CD4-positive, alpha-beta T cell treated with Interleukin-15 for 4 hours (primary cell): ENCODE measurements around the gene USP40.

Source experiments
- DNase-seq: peaks from one replicate; pipeline ENCODE4 v3.0.0-alpha.2; 2020; ENCODE audit warnings: low spot score

Gene USP40

GRCh38 chr2:233474308-233475160, 92.0 kb downstream of the USP40 start:
- no peak for DNase-seq

- DNase-seq: no peak
Measured at GRCh38 chr2:233473878-233474277, 92.7 kb downstream of the USP40 start.

GRCh38 chr2:233473386-233473791, 93.2 kb downstream of the USP40 start:
- no peak for DNase-seq

GRCh38 chr2:233471291-233472035, 95.1 kb downstream of the USP40 start:
- no peak for DNase-seq

- no peak for DNase-seq
Measured at GRCh38 chr2:233470839-233471238, 95.7 kb downstream of the USP40 start.

GRCh38 chr2:233470011-233470687, 96.4 kb downstream of the USP40 start:
- no peak for DNase-seq

- DNase-seq: no peak
Measured at GRCh38 chr2:233469261-233470010, 97.1 kb downstream of the USP40 start.

GRCh38 chr2:233468741-233469110, 97.9 kb downstream of the USP40 start:
- DNase-seq: no peak

GRCh38 chr2:233468047-233468740, 98.4 kb downstream of the USP40 start:
- no peak for DNase-seq

- DNase-seq: no peak
Measured at GRCh38 chr2:233466991-233467603, 99.5 kb downstream of the USP40 start.

GRCh38 chr2:233464531-233465240, 101.9 kb downstream of the USP40 start:
- DNase-seq: no peak

GRCh38 chr2:233464056-233464455, 102.5 kb downstream of the USP40 start:
- DNase-seq: no peak

- DNase-seq: no peak
Measured at GRCh38 chr2:233463586-233463985, 103.0 kb downstream of the USP40 start.

- no peak for DNase-seq
Measured at GRCh38 chr2:233462826-233463470, 103.6 kb downstream of the USP40 start.

- no peak for DNase-seq
Measured at GRCh38 chr2:233462202-233462785, 104.3 kb downstream of the USP40 start.

GRCh38 chr2:233461481-233461891, 105.1 kb downstream of the USP40 start:
- no peak for DNase-seq

GRCh38 chr2:233460726-233461441, 105.7 kb downstream of the USP40 start:
- DNase-seq: no peak

GRCh38 chr2:233459426-233459825, 107.2 kb downstream of the USP40 start:
- no peak for DNase-seq

- DNase-seq: no peak
Measured at GRCh38 chr2:233458826-233459225, 107.8 kb downstream of the USP40 start.
